ENCODE data around the gene MAPK8. TPM values are rescaled to one million over a fixed set of nuclear protein-coding genes. Genes with fewer than 3 reads are reported as not detected.
A peak's percentile ranks its signal among the peaks of the same experiment; 100 is the strongest.

Gene MAPK8
- total and polyA plus RNA-seq, 9 of the 15 experiments (the other 6 are each of a cell fraction or from before 2014, with no cell fraction given): 6.4 to 159 (median 71.0) TPM

DNA sequence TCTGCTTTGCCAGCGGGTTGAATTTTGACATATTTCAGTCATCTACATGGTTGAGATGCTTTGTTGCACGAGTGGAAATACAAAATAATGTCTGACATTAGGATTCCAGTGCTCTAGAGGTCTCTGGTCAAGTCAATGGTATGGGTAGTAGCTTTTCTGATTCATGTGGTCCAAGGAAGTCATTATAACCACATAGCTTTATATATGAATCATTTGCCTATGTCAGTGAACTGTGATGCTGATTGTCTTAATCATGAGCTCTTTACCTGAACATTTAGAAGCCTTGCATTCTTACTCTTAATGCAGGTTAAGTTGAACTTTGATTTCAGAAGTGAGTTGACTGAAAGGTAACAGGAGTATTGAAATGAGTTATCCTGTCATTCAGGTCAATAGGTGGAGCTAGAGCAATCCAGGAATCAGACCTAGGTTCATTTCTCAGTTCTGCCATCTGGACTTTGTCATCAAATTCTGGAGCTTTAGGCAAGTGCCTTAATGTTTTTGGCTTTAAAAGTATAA lies 3.3 kb downstream of the MAPK8 start (continued):
- no peak for TF ChIP-seq ZNF644 (tag; IDR thresholded peaks at IDR 0.05; ENCODE audit: low read depth)
- no peak for TF ChIP-seq EGR1 (conservative IDR thresholded peaks at IDR 0.05)
- TF ChIP-seq RAD21 (CRISPR knock-in tag; conservative IDR thresholded peaks at IDR 0.05 in 1 of 2, IDR thresholded peaks at IDR 0.05 in 1 of 2): peak in 1 of 2 experiments; percentile 49; a peak in 2 of 4 replicates
- no peak for TF ChIP-seq NEUROD1 (IDR thresholded peaks at IDR 0.05; ENCODE audit: borderline replicate concordance, low read depth, low read length, partially characterized antibody)
- no peak for TF ChIP-seq SOX6 (IDR thresholded peaks at IDR 0.05)
- TF ChIP-seq, protein P1, sequence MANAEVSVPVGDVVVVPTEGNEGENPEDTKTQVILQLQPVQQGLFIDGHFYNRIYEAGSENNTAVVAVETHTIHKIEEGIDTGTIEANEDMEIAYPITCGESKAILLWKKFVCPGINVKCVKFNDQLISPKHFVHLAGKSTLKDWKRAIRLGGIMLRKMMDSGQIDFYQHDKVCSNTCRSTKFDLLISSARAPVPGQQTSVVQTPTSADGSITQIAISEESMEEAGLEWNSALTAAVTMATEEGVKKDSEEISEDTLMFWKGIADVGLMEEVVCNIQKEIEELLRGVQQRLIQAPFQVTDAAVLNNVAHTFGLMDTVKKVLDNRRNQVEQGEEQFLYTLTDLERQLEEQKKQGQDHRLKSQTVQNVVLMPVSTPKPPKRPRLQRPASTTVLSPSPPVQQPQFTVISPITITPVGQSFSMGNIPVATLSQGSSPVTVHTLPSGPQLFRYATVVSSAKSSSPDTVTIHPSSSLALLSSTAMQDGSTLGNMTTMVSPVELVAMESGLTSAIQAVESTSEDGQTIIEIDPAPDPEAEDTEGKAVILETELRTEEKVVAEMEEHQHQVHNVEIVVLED (CRISPR knock-in tag; IDR thresholded peaks at IDR 0.05): no peak
- TF ChIP-seq, protein P2, sequence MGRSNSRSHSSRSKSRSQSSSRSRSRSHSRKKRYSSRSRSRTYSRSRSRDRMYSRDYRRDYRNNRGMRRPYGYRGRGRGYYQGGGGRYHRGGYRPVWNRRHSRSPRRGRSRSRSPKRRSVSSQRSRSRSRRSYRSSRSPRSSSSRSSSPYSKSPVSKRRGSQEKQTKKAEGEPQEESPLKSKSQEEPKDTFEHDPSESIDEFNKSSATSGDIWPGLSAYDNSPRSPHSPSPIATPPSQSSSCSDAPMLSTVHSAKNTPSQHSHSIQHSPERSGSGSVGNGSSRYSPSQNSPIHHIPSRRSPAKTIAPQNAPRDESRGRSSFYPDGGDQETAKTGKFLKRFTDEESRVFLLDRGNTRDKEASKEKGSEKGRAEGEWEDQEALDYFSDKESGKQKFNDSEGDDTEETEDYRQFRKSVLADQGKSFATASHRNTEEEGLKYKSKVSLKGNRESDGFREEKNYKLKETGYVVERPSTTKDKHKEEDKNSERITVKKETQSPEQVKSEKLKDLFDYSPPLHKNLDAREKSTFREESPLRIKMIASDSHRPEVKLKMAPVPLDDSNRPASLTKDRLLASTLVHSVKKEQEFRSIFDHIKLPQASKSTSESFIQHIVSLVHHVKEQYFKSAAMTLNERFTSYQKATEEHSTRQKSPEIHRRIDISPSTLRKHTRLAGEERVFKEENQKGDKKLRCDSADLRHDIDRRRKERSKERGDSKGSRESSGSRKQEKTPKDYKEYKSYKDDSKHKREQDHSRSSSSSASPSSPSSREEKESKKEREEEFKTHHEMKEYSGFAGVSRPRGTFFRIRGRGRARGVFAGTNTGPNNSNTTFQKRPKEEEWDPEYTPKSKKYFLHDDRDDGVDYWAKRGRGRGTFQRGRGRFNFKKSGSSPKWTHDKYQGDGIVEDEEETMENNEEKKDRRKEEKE (IDR thresholded peaks at IDR 0.05; ENCODE audit: borderline replicate concordance in 1 of 2, control insufficient read depth in 1 of 2, low read depth in 2 of 2, low read length in 1 of 2): no peak
- TF ChIP-seq REST (IDR thresholded peaks at IDR 0.05; ENCODE audit: borderline replicate concordance): 0 out of 2 replicates have a peak, but pooled peaks have one; percentile 7
- no peak for TF ChIP-seq REST (CRISPR knock-in tag; IDR thresholded peaks at IDR 0.05; ENCODE audit: low read depth)
- TF ChIP-seq, protein P3, sequence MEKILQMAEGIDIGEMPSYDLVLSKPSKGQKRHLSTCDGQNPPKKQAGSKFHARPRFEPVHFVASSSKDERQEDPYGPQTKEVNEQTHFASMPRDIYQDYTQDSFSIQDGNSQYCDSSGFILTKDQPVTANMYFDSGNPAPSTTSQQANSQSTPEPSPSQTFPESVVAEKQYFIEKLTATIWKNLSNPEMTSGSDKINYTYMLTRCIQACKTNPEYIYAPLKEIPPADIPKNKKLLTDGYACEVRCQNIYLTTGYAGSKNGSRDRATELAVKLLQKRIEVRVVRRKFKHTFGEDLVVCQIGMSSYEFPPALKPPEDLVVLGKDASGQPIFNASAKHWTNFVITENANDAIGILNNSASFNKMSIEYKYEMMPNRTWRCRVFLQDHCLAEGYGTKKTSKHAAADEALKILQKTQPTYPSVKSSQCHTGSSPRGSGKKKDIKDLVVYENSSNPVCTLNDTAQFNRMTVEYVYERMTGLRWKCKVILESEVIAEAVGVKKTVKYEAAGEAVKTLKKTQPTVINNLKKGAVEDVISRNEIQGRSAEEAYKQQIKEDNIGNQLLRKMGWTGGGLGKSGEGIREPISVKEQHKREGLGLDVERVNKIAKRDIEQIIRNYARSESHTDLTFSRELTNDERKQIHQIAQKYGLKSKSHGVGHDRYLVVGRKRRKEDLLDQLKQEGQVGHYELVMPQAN (IDR thresholded peaks at IDR 0.05; ENCODE audit: borderline replicate concordance): no peak

Data from K562 (cell line).